H9 (cell line): ENCODE data around the gene CDC25A. TPM values are rescaled to one million over a fixed set of nuclear protein-coding genes. Genes with fewer than 3 reads are reported as not detected.

Experiments used
- DNase-seq: peaks from one replicate; pipeline ENCODE4 v3.0.0-alpha.2; 2017
- H2AFZ ChIP-seq: one replicate; pipeline ENCODE4 v1.6.1; 2013; ENCODE audit warnings: mild to moderate bottlenecking, low read length, control low read depth, moderate library complexity
- H2AK5ac ChIP-seq: 2 replicates; pipeline ENCODE4 v1.6.1; 2013; ENCODE audit warnings: low read length, control low read depth, mixed read lengths; ENCODE audit not compliant: insufficient read length
- H2BK120ac ChIP-seq: one replicate; pipeline ENCODE4 v1.6.1; 2013; ENCODE audit warnings: low read depth, mild to moderate bottlenecking, low read length, control low read depth, inconsistent platforms; ENCODE audit not compliant: poor library complexity, severe bottlenecking
- H2BK12ac ChIP-seq: 2 replicates; pipeline ENCODE4 v1.6.1; 2013; ENCODE audit warnings: low read length, control low read depth, mixed read lengths, low read depth; ENCODE audit not compliant: insufficient read length
- H2BK15ac ChIP-seq: 2 replicates; pipeline ENCODE4 v1.6.1; 2013; ENCODE audit warnings: low read depth, low read length, control low read depth
- H2BK20ac ChIP-seq: one replicate; pipeline ENCODE4 v1.6.1; 2013; ENCODE audit warnings: low read depth, mild to moderate bottlenecking, low read length, control low read depth, inconsistent platforms; ENCODE audit not compliant: poor library complexity, severe bottlenecking
- H2BK5ac ChIP-seq: 2 replicates; pipeline ENCODE4 v1.6.1; 2013; ENCODE audit warnings: low read length, control low read depth, mixed read lengths; ENCODE audit not compliant: insufficient read length
- H3K14ac ChIP-seq: 2 replicates; pipeline ENCODE4 v1.6.1; 2013; ENCODE audit warnings: low read length, control low read depth; ENCODE audit not compliant: insufficient read depth
- H3K18ac ChIP-seq: 2 replicates; pipeline ENCODE4 v1.6.1; 2013; ENCODE audit warnings: low read depth, mild to moderate bottlenecking, mixed read lengths, low read length, control low read depth; ENCODE audit not compliant: insufficient read length
- H3K23ac ChIP-seq: 2 replicates; pipeline ENCODE4 v1.6.1; 2013; ENCODE audit warnings: low read length, control low read depth, mixed read lengths, low read depth; ENCODE audit not compliant: insufficient read length
- H3K23me2 ChIP-seq: 2 replicates; pipeline ENCODE4 v1.6.1; 2013; ENCODE audit warnings: low read depth, mild to moderate bottlenecking, mixed read lengths, low read length, control low read depth; ENCODE audit not compliant: insufficient read length, poor library complexity, severe bottlenecking
- H3K27ac ChIP-seq: 2 replicates; pipeline ENCODE4 v1.5.1; 2013; ENCODE audit warnings: low read length, control low read depth, mixed read lengths, low read depth; ENCODE audit not compliant: insufficient read length
- H3K27me3 ChIP-seq: 2 replicates; pipeline ENCODE4 v1.6.1; 2013; ENCODE audit warnings: low read length, control low read depth, inconsistent platforms; ENCODE audit not compliant: insufficient read depth
- H3K4ac ChIP-seq: 2 replicates; pipeline ENCODE4 v1.6.1; 2013; ENCODE audit warnings: low read depth, mild to moderate bottlenecking, control low read depth, inconsistent platforms, low read length, moderate library complexity
- H3K4me1 ChIP-seq: 2 replicates; pipeline ENCODE4 v1.6.1; 2013; ENCODE audit warnings: low read length, control low read depth, inconsistent platforms; ENCODE audit not compliant: insufficient read depth
- H3K4me2 ChIP-seq: 2 replicates; pipeline ENCODE4 v1.6.1; 2013; ENCODE audit warnings: low read length, control low read depth, mixed read lengths; ENCODE audit not compliant: insufficient read length, insufficient read depth
- H3K56ac ChIP-seq: 2 replicates; pipeline ENCODE4 v1.6.1; 2013; ENCODE audit warnings: low read depth, mild to moderate bottlenecking, mixed read lengths, low read length, control low read depth; ENCODE audit not compliant: insufficient read length
- H3K79me1 ChIP-seq: 2 replicates; pipeline ENCODE4 v1.6.1; 2013; ENCODE audit warnings: low read depth, mild to moderate bottlenecking, moderate library complexity, low read length, control low read depth, inconsistent platforms; ENCODE audit not compliant: insufficient read depth, poor library complexity, severe bottlenecking
- H3K79me2 ChIP-seq: 2 replicates; pipeline ENCODE4 v1.6.1; 2013; ENCODE audit warnings: low read length, control low read depth, inconsistent platforms; ENCODE audit not compliant: insufficient read depth
- H3K9ac ChIP-seq: 2 replicates; pipeline ENCODE4 v1.6.1; 2013; ENCODE audit warnings: low read length, control low read depth, mixed read lengths; ENCODE audit not compliant: insufficient read length; ENCODE audit errors: extremely low read depth
- H3K9me3 ChIP-seq: one replicate; pipeline ENCODE4 v1.6.1; 2013; ENCODE audit warnings: low read depth, low read length, inconsistent platforms; ENCODE audit not compliant: control insufficient read depth
- H3T11ph ChIP-seq: one replicate; pipeline ENCODE4 v1.6.1; 2013; ENCODE audit warnings: mild to moderate bottlenecking, low read length, control low read depth, inconsistent platforms
- H4K20me1 ChIP-seq: one replicate; pipeline ENCODE4 v1.6.1; 2013; ENCODE audit not compliant: control insufficient read depth, insufficient read length, insufficient read depth
- H4K5ac ChIP-seq: 2 replicates; pipeline ENCODE4 v1.6.1; 2013; ENCODE audit warnings: low read depth, mild to moderate bottlenecking, mixed read lengths, low read length, control low read depth; ENCODE audit not compliant: insufficient read length
- H4K8ac ChIP-seq: replicated peaks from 2 replicates; pipeline ENCODE4 v1.6.1; 2013; ENCODE audit warnings: low read length, control low read depth, mixed read lengths, low read depth; ENCODE audit not compliant: insufficient read length
- H4K91ac ChIP-seq: 2 replicates; pipeline ENCODE4 v1.6.1; 2013; ENCODE audit warnings: low read depth, mild to moderate bottlenecking, moderate library complexity, mixed read lengths, low read length, control low read depth; ENCODE audit not compliant: insufficient read length
- H3K27ac Mint-ChIP-seq, 3 experiments: 2 replicates in 2 of 3; 3 replicates in 1 of 3; pipeline ENCODE4 v1.8.0; 2020 to 2021; ENCODE audit warnings: mixed read lengths in 3 of 3, mild to moderate bottlenecking in 1 of 3, moderate library complexity in 1 of 3
- H3K27me3 Mint-ChIP-seq: 2 replicates; pipeline ENCODE4 v1.8.0; 2021; ENCODE audit warnings: low read depth, mild to moderate bottlenecking, moderate library complexity, mixed read lengths
- H3K36me3 Mint-ChIP-seq, 3 experiments: 2 replicates in 2 of 3; 3 replicates in 1 of 3; pipeline ENCODE4 v1.8.0; 2020 to 2021; ENCODE audit warnings: low read depth in 3 of 3, mixed read lengths in 3 of 3; ENCODE audit not compliant: insufficient read depth in 1 of 3
- H3K4me1 Mint-ChIP-seq, 2 experiments: 2 replicates each; pipeline ENCODE4 v1.8.0; 2020; ENCODE audit warnings: mixed read lengths in 2 of 2
- H3K4me3 Mint-ChIP-seq, 2 experiments: 2 replicates in 1 of 2; 3 replicates in 1 of 2; pipeline ENCODE4 v1.8.0; 2020 to 2021; ENCODE audit warnings: mild to moderate bottlenecking in 2 of 2, mixed read lengths in 2 of 2, moderate library complexity in 1 of 2
- H3K9me3 Mint-ChIP-seq, 2 experiments: 2 replicates in 1 of 2; 3 replicates in 1 of 2; pipeline ENCODE4 v1.8.0; 2020; ENCODE audit warnings: mild to moderate bottlenecking in 2 of 2, mixed read lengths in 2 of 2, moderate library complexity in 1 of 2
- WGBS: extraction: QIAGEN DNeasy Blood & Tissue Kit; methylation state at CpG from one replicate; pipeline ENCODE4 v1.1.7; 2013; ENCODE audit warnings: missing lambda C conversion rate, low lambda C conversion rate, mixed read lengths; ENCODE audit not compliant: insufficient read length; ENCODE audit errors: extremely low coverage; 5-methylcytosine and 5-hydroxymethylcytosine counted together
- total RNA-seq: library from RNA; stranded (reverse); gene quantifications from 2 replicates; pipeline ENCODE4 v1.2.1, GENCODE V29; 2021
- TF ChIP-seq, protein P1 (sequence below): fragments of 200-600 bp; sonication (generic); conservative IDR thresholded peaks from 3 replicates; pipeline ENCODE4 v1.8.0; 2021; ENCODE audit warnings: antibody characterized with exemption, mild to moderate bottlenecking

Gene CDC25A
- total RNA-seq, 1 experiment from 2014 or later = 83.3 TPM

DNA sequence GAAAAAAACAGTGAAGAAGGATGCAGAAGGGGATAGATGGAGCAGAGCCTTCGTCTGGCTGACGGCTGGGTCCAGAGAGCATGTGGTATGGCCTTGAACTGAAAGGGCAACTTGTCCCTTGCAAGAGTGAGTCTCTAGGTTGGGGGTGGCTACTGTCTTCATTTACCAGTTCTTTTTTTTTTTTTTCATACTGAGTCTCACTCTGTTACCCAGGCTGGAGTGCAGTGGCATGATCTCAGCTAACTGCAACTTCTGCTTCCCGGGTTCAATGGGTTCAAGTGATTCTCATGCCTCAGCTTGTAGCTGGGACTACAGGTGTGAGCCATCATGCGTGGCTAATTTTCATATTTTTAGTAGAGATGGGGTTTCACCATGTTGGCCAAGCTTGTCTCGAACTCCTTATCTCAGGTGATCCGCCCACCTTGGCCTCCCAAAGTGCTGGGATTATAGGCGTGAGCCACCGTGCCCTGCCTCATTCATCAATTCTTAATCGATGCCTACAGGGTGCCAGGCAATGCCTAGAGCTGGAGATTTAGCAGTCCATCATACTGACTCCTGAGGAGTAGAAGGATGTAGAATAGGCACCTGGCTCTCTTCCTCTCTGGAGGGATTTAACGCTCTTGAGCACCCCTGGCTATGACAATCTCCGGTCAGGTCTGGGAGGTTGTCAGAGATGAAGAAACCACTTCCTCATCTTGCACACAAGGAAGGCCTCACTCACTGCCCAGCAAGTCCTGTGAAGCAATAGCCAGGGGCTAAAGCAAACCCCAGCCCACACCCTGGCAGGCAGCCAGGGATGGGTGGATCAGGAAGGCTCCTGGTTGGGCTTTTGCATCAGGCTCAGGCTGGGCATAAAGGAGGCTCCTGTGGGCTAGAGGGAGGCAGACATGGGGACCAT is 34.6 kb upstream of the CDC25A start, which contains the start of gene CAMP:
Gene CAMP, plus strand, starts transcription at position 880 of the 898 bp plus-strand sequence. Its CDS starts 17 bp downstream, at position 897.
- H3K9me3 ChIP-seq = no peaks in the 10 kb centered on the region
- no peak within 1 kb of the TSS for H2AFZ ChIP-seq
- H2BK15ac ChIP-seq = no peak within 1 kb of the TSS
- H3K14ac ChIP-seq = no peak within 1 kb of the TSS
- no peak within 1 kb of the TSS for H4K5ac ChIP-seq
- H4K20me1 ChIP-seq = no peaks in the 10 kb centered on the region
- no peaks in the 10 kb centered on the region; the same call in 1 of the 2 replicates for H3K27me3 ChIP-seq
- no peak within 1 kb of the TSS for H2AK5ac ChIP-seq
- WGBS = no CpG with 5 or more reads among the region's 11 CpGs
- no peak within 1 kb of the TSS for H3K4ac ChIP-seq
- H3T11ph ChIP-seq = no peak within 1 kb of the TSS
- Mint-ChIP-seq H3K4me3 (no peak within 1 kb of the TSS; a peak in 1 of 5 replicates), H3K27ac (no peak within 1 kb of the TSS; a peak in 1 of 7 replicates), H3K27me3 (peaks cover 39% of the 10 kb centered on the region), H3K9me3 (no peaks in the 10 kb centered on the region), H3K4me1 (peaks cover 2 to 7% of the 10 kb centered on the region in 2 experiments; a peak in 1 of 4 replicates), H3K36me3 (no peaks in the 10 kb centered on the region)
- TF ChIP-seq, protein P1, sequence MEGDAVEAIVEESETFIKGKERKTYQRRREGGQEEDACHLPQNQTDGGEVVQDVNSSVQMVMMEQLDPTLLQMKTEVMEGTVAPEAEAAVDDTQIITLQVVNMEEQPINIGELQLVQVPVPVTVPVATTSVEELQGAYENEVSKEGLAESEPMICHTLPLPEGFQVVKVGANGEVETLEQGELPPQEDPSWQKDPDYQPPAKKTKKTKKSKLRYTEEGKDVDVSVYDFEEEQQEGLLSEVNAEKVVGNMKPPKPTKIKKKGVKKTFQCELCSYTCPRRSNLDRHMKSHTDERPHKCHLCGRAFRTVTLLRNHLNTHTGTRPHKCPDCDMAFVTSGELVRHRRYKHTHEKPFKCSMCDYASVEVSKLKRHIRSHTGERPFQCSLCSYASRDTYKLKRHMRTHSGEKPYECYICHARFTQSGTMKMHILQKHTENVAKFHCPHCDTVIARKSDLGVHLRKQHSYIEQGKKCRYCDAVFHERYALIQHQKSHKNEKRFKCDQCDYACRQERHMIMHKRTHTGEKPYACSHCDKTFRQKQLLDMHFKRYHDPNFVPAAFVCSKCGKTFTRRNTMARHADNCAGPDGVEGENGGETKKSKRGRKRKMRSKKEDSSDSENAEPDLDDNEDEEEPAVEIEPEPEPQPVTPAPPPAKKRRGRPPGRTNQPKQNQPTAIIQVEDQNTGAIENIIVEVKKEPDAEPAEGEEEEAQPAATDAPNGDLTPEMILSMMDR = no peak
- no peak for DNase-seq
- no peaks in the 10 kb centered on the region for H3K4me1 ChIP-seq
- no peak within 1 kb of the TSS for H3K56ac ChIP-seq
- no peak within 1 kb of the TSS for H3K18ac ChIP-seq
- no peak within 1 kb of the TSS for H2BK12ac ChIP-seq
- no peak within 1 kb of the TSS for H2BK120ac ChIP-seq
- no peak within 1 kb of the TSS for H4K91ac ChIP-seq
- no peak within 1 kb of the TSS for H3K9ac ChIP-seq
- H2BK5ac ChIP-seq = no peak within 1 kb of the TSS
- no peak within 1 kb of the TSS for H4K8ac ChIP-seq
- H3K23me2 ChIP-seq = no peaks in the 10 kb centered on the region
- no peaks in the 10 kb centered on the region for H3K79me2 ChIP-seq
- H3K4me2 ChIP-seq = no peak within 1 kb of the TSS
- no peak within 1 kb of the TSS for H3K23ac ChIP-seq
- no peak within 1 kb of the TSS for H3K27ac ChIP-seq
- H3K79me1 ChIP-seq = no peaks in the 10 kb centered on the region
- no peak within 1 kb of the TSS for H2BK20ac ChIP-seq
